NCI-H345 treated with DMSO at 0.1 percent for 48 hours (cell line): ENCODE measurements around the gene HLA-E.
"Not testable (repeated sequence)": the region's sequence is repeated elsewhere in the genome, so short reads cannot be mapped to it uniquely, and the experiment has no call there.

Experiments used
- DNase-seq: peaks from one replicate; lab custom pipeline; 2025; ENCODE audit not compliant: unreplicated experiment; lab: John Stamatoyannopoulos, UW

The HLA-E gene

GRCh38 chr6:30480536-30481156, 8.7 kb upstream of the HLA-E start:
- DNase-seq: no peak

DNA sequence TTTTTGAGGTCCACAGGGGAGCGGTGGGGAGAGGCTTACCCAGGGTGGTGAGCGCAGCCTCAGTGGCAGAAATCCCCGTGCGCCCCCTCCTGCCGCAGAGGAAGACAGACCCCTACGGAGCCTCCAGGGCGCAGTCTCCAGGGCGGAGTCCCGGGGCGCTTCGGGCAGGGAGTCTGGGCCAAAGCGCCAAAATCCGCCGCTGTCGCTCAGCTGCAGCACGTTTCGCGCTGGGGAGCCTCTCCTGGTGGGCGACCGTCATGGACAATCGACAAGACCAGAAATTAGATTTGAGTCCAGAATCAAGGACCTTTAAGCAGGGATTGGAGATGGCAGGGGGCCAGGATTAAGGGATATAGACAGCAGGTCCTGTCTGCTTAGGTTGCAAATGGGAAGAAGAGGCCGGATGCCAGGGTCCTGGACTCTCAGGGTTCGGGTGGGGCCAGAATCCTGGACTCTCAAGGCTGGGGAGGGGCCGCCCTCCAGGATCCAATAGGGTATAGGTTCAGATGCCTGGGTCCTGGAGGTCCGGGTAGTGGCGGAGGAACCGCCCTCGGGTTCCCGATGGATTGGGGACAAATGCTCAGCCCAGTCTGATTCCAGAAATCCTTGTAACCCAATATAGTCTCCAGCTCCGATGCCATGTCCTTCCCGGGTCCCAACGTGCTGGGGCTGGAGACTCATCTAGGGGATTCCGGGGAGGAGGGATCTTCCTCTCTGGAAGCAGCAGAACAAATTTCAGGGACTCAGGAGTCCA, 7.9 kb upstream of the HLA-E start:
- no peak for DNase-seq

GRCh38 chr6:30481965-30482644, 7.2 kb upstream of the HLA-E start:
- peak; percentile 27 for DNase-seq

GRCh38 chr6:30483677-30484279, 5.5 kb upstream of the HLA-E start:
- DNase-seq: no peak

DNA sequence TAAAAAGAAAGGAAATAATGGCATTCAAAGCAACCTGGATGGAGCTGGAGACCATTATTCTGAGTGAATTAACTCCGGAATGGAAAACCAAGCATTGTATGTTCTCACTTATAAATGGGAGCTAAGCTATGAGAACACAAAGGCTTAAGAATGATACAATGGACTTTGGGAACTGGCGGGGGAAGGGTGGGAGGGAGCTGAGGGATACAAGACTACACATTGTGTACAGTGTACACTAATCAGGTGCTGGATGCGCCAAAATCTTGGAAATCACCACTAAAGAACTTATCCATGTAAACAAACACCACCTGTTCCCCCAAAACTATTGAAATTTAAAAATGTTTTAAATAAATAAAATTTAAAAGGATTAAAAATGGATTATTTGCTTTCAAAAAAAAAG, 4.1 kb upstream of the HLA-E start:
- no peak for DNase-seq

- DNase-seq: no peak
Observed at GRCh38 chr6:30487926-30488325, 1.4 kb upstream of the HLA-E start.

GRCh38 chr6:30488697-30489080, 620 bp upstream of the HLA-E start:
- DNase-seq: not testable (repeated sequence)

- DNase-seq: no peak
Observed at GRCh38 chr6:30490026-30490876, 942 bp downstream of the HLA-E start.

DNA sequence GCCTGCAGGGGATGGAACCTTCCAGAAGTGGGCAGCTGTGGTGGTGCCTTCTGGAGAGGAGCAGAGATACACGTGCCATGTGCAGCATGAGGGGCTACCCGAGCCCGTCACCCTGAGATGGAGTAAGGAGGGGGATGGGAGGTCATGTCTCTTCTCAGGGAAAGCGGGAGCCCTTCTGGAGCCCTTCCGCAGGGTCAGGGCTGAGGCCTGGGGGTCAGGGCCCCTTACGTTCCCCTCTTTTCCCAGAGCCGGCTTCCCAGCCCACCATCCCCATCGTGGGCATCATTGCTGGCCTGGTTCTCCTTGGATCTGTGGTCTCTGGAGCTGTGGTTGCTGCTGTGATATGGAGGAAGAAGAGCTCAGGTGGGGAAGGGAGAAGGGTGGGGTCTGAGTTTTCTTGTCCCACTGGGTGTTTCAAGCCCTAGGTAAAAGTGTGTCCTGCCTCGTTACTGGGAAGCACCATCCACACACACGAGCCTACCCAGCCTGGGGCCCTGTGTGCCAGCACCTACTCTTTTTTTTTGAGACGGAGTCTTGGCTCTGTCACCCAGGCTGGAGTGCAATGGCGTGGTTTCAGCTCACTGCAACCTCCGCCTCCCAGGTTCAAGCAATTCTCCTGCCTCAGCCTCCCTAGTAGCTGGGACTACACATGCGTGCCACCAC, 2.1 kb downstream of the HLA-E start:
- DNase-seq: not testable (repeated sequence)

GRCh38 chr6:30491991-30492952, 3.0 kb downstream of the HLA-E start:
- DNase-seq: no peak

DNA sequence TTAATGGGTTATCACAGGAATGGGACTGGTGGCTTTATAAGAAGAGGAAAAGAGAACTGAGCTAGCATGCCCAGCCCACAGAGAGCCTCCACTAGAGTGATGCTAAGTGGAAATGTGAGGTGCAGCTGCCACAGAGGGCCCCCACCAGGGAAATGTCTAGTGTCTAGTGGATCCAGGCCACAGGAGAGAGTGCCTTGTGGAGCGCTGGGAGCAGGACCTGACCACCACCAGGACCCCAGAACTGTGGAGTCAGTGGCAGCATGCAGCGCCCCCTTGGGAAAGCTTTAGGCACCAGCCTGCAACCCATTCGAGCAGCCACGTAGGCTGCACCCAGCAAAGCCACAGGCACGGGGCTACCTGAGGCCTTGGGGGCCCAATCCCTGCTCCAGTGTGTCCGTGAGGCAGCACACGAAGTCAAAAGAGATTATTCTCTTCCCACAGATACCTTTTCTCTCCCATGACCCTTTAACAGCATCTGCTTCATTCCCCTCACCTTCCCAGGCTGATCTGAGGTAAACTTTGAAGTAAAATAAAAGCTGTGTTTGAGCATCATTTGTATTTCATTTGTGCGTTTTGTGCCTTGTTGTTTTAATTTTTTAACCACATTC, 4.4 kb downstream of the HLA-E start:
- DNase-seq: no peak

GRCh38 chr6:30494291-30494861, 5.1 kb downstream of the HLA-E start:
- no peak for DNase-seq

GRCh38 chr6:30495060-30495459, 5.8 kb downstream of the HLA-E start:
- DNase-seq: not testable (repeated sequence)

- DNase-seq: no peak
Observed at GRCh38 chr6:30495993-30496392, 6.7 kb downstream of the HLA-E start.

- not testable (repeated sequence) for DNase-seq
Observed at GRCh38 chr6:30497261-30497599, 7.9 kb downstream of the HLA-E start.

DNA sequence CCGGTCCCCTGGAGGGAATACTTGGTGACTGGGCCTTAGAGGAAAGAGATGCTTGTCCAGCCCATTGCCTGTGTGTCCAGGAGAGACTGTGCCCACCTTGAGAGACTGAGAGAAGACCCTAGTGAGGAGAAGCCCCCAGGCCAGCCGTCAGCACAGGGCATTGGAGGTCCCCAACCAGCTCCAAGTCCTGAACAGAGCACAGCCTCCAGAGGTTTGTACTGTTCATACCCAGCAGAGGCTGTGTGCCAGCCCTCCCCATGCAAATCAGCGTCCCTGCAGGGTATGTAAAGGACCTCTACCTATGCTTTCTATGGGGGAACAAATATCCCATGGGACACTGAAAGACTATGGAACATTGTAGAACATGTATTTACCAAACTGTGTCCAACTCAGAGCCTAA, 8.4 kb downstream of the HLA-E start:
- no peak for DNase-seq

DNA sequence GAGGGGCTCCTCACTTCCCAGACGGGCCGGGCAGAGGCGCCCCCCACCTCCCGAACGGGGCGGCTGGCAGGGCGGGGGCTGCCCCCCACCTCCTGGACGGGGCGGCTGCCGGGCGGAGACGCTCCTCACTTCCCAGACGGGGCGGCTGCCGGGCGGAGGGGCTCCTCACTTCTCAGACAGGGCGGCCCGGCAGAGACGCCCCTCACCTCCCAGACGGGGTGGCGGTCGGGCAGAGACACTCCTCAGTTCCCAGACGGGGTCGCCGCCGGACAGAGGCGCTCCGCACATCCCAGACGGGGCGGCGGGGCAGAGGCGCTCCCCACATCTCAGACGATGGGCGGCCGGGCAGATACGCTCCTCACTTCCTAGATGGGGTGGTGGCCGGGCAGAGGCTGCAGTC, 9.4 kb downstream of the HLA-E start:
- not testable (repeated sequence) for DNase-seq
